ENCODE measurements around the gene CDYL2. TPM values are rescaled to one million over a fixed set of nuclear protein-coding genes. Genes with fewer than 3 reads are reported as not detected.

CDYL2 gene
- total RNA-seq, 3 donors from 2014 or later: 6.4 to 12.1 (median 10.7) TPM

- Histone ChIP-seq H3K4me1 (no peaks in the 10 kb centered on the region), H3K4me3 (no peak overlapping the region), H3K27ac (no peak overlapping the region), H3K27me3 (peaks cover 0 to 5% of the 10 kb centered on the region in 2 donors), H3K36me3 (no peaks in the 10 kb centered on the region), H3K9me3 (no peaks in the 10 kb centered on the region)
- intact Hi-C loops (cut with DNase I; ENCODE audit: low total_unique reads): no loop called here
- no peak for DNase-seq (ENCODE audit: low spot score in 2 of 2)
- TF ChIP-seq POLR2A (IDR thresholded peaks at IDR 0.05) (no peak), CTCF (IDR thresholded peaks at IDR 0.05) (no peak), POLR2AphosphoS5 (IDR thresholded peaks at IDR 0.05) (no peak)
These were observed 8.2 kb upstream of the CDYL2 start for GRCh38 chr16:80812593-80812992.

GRCh38 chr16:80809366-80809765 lies 5.0 kb upstream of the CDYL2 start:
- no peaks in the 10 kb centered on the region for H3K27me3 ChIP-seq
- no peaks in the 10 kb centered on the region for H3K4me1 ChIP-seq
- DNase-seq (ENCODE audit: low spot score in 2 of 2): no peak
- H3K9me3 ChIP-seq: no peaks in the 10 kb centered on the region
- intact Hi-C loops (cut with DNase I; ENCODE audit: low total_unique reads): no loop called here
- H3K27ac ChIP-seq: no peak overlapping the region
- TF ChIP-seq POLR2AphosphoS5 (IDR thresholded peaks at IDR 0.05) (no peak), POLR2A (IDR thresholded peaks at IDR 0.05) (no peak), CTCF (IDR thresholded peaks at IDR 0.05) (no peak)
- no peak overlapping the region for H3K4me3 ChIP-seq
- no peaks in the 10 kb centered on the region for H3K36me3 ChIP-seq

- H3K36me3 ChIP-seq: no peaks in the 10 kb centered on the region
- H3K9me3 ChIP-seq: no peaks in the 10 kb centered on the region
- H3K27me3 ChIP-seq: no peaks in the 10 kb centered on the region
- no peaks in the 10 kb centered on the region for H3K4me1 ChIP-seq
- H3K4me3 ChIP-seq: no peak overlapping the region
- TF ChIP-seq CTCF (IDR thresholded peaks at IDR 0.05) (no peak), POLR2AphosphoS5 (IDR thresholded peaks at IDR 0.05) (no peak), POLR2A (IDR thresholded peaks at IDR 0.05) (no peak)
- intact Hi-C loops (cut with DNase I; ENCODE audit: low total_unique reads): no loop called here
- DNase-seq (ENCODE audit: low spot score in 2 of 2): no peak
- no peak overlapping the region for H3K27ac ChIP-seq
These were observed 3.5 kb upstream of the CDYL2 start for GRCh38 chr16:80807906-80808305.

- Histone ChIP-seq H3K4me1 (no peaks in the 10 kb centered on the region), H3K27me3 (no peaks in the 10 kb centered on the region), H3K27ac (no peak overlapping the region), H3K9me3 (no peaks in the 10 kb centered on the region), H3K4me3 (no peak overlapping the region), H3K36me3 (no peaks in the 10 kb centered on the region)
- intact Hi-C loops (cut with DNase I; ENCODE audit: low total_unique reads): no loop called here
- TF ChIP-seq POLR2AphosphoS5 (IDR thresholded peaks at IDR 0.05): no peak
- TF ChIP-seq CTCF (IDR thresholded peaks at IDR 0.05): no peak
- TF ChIP-seq POLR2A (IDR thresholded peaks at IDR 0.05): no peak
- no peak for DNase-seq (ENCODE audit: low spot score in 2 of 2)
These were observed 2.5 kb upstream of the CDYL2 start for GRCh38 chr16:80806927-80807340.

- no peak for TF ChIP-seq POLR2AphosphoS5 (IDR thresholded peaks at IDR 0.05)
- no peak for TF ChIP-seq CTCF (IDR thresholded peaks at IDR 0.05)
- no peak for TF ChIP-seq POLR2A (IDR thresholded peaks at IDR 0.05)
- intact Hi-C loops (cut with DNase I; ENCODE audit: low total_unique reads): no loop called here
These were observed 1.9 kb upstream of the CDYL2 start for GRCh38 chr16:80806289-80806688.

More at GRCh38 chr16:80806289-80806688, 1.9 kb upstream of the CDYL2 start:
- H3K27me3 ChIP-seq: no peaks in the 10 kb centered on the region
- H3K4me1 ChIP-seq: no peaks in the 10 kb centered on the region
- DNase-seq (ENCODE audit: low spot score in 2 of 2): no peak
- H3K9me3 ChIP-seq: no peaks in the 10 kb centered on the region
- H3K4me3 ChIP-seq: no peak overlapping the region
- no peaks in the 10 kb centered on the region for H3K36me3 ChIP-seq
- no peak overlapping the region for H3K27ac ChIP-seq
